Suprapubic skin (tissue), 4 donors: ENCODE data around the gene BAIAP2. TPM values are rescaled to one million over a fixed set of nuclear protein-coding genes. Genes with fewer than 3 reads are reported as not detected.

ENCODE experiments used
- DNase-seq, 2 donors: peaks; one replicate each; pipeline ENCODE4 v3.0.0-alpha.2; 2019; ENCODE audit warnings: low spot score in 2 of 2
- H3K27ac ChIP-seq: fragments of 200-600 bp; sonication (generic); one replicate; pipeline ENCODE4 v1.5.1; 2019
- H3K27me3 ChIP-seq: fragments of 200-600 bp; sonication (generic); one replicate; pipeline ENCODE4 v1.5.1; 2019
- H3K36me3 ChIP-seq: fragments of 200-600 bp; sonication (generic); one replicate; pipeline ENCODE4 v1.5.1; 2019
- H3K4me1 ChIP-seq: fragments of 200-600 bp; sonication (generic); one replicate; pipeline ENCODE4 v1.5.1; 2019
- H3K4me3 ChIP-seq: fragments of 200-600 bp; sonication (generic); one replicate; pipeline ENCODE4 v1.5.1; 2019; ENCODE audit warnings: mild to moderate bottlenecking
- H3K9me3 ChIP-seq: fragments of 200-600 bp; sonication (generic); one replicate; pipeline ENCODE4 v1.5.1; 2019
- CTCF ChIP-seq, 2 donors: fragments of 200-600 bp in 1 of 2; fragments of 450-650 bp in 1 of 2; sonication (generic) in 1 of 2; IDR thresholded peaks; one replicate each; pipeline ENCODE4 v1.5.1; 2016 to 2019; ENCODE audit warnings: antibody characterized with exemption in 2 of 2, mild to moderate bottlenecking in 1 of 2, moderate library complexity in 1 of 2
- EP300 ChIP-seq: sonication (generic); formaldehyde crosslinking; IDR thresholded peaks from one replicate; pipeline ENCODE4 v1.6.1; 2017; ENCODE audit warnings: antibody characterized with exemption
- POLR2A ChIP-seq, 2 donors: fragments of 450-650 bp; IDR thresholded peaks; one replicate each; pipeline ENCODE4 v1.6.1; 2017; ENCODE audit warnings: antibody characterized with exemption in 2 of 2, mild to moderate bottlenecking in 2 of 2, moderate library complexity in 2 of 2
- POLR2AphosphoS5 ChIP-seq, 3 donors: sonication (generic); formaldehyde crosslinking; IDR thresholded peaks; one replicate each; pipeline ENCODE4 v1.6.1; 2017; ENCODE audit warnings: antibody characterized with exemption in 3 of 3
- WGBS: methylation state at CpG from one replicate; pipeline ENCODE4 v1.1.5; 2018; 5-methylcytosine and 5-hydroxymethylcytosine counted together
- total RNA-seq, 4 donors: library from RNA; depleted of rRNA; stranded (reverse); fragments of >200 nt; gene quantifications; one replicate each; pipeline ENCODE4 v1.1.0, GENCODE V29; 2016

The BAIAP2 gene
- total RNA-seq, 4 donors from 2014 or later: 214 to 283 (median 260) TPM

DNA sequence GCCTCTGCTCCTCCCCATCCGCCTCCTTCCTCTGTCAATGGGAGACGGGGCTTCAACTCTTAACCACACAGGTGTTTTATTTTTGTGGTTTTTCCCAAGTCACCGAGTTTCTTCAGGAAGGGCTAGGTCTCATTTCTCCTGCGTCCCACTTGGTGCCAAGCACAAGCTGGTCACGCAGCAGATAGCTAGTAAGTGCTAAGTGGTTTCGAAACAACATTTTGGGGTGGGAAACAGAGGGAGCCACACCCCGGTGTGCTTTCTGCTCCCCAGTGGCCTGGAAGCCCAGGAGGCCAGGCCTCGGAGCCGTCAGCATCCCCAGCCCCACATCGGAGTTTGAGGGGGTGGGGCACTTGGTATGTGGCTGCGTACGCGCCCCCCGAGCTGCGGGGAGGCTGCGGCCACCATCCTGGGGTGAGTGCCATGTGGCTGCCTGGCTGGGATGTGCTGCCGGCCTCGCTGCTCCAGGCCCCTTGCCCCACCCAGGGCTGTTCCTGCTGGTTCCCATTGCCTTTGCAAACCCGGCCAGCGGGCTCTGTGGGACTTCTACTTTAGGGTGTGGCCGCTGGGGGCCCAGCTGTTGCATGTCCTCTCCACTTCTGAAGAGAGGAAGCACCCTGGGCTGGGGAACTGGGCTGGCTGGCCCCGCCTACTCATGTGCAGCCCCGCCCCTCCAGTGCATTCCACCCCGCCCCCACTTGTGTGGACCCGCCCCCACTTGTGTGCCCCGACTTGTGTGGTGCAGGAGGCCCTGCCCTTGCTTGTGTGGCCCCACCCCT is 55.6 kb downstream of the BAIAP2 start:
- Histone ChIP-seq H3K4me3 (no peak overlapping the region), H3K27me3 (no peaks in the 10 kb centered on the region), H3K36me3 (peaks cover 22% of the 10 kb centered on the region), H3K27ac (peak overlapping the region; percentile 84), H3K9me3 (no peaks in the 10 kb centered on the region), H3K4me1 (peaks cover 100% of the 10 kb centered on the region)
- 45% methylated on average over 9 of the region's 26 CpGs for WGBS
- peak in 1 of 3 donors; percentile 24 for TF ChIP-seq POLR2AphosphoS5 (IDR thresholded peaks at IDR 0.05)
- no peak for TF ChIP-seq CTCF (IDR thresholded peaks at IDR 0.05)
- TF ChIP-seq EP300: no peak
- no peak for TF ChIP-seq POLR2A (IDR thresholded peaks at IDR 0.05)
- peak; percentile 89 to 92 for DNase-seq

GRCh38 chr17:81091154-81091553 is 56.2 kb downstream of the BAIAP2 start:
- Histone ChIP-seq H3K27me3 (no peaks in the 10 kb centered on the region), H3K4me3 (no peak overlapping the region), H3K9me3 (no peaks in the 10 kb centered on the region), H3K4me1 (peaks cover 100% of the 10 kb centered on the region), H3K36me3 (peaks cover 16% of the 10 kb centered on the region), H3K27ac (peak overlapping the region; percentile 70)
- DNase-seq: no peak
- 49% methylated on average over 5 of the region's 9 CpGs for WGBS
- TF ChIP-seq POLR2A (IDR thresholded peaks at IDR 0.05) (no peak), EP300 (no peak), POLR2AphosphoS5 (IDR thresholded peaks at IDR 0.05) (no peak), CTCF (IDR thresholded peaks at IDR 0.05) (no peak)

DNA sequence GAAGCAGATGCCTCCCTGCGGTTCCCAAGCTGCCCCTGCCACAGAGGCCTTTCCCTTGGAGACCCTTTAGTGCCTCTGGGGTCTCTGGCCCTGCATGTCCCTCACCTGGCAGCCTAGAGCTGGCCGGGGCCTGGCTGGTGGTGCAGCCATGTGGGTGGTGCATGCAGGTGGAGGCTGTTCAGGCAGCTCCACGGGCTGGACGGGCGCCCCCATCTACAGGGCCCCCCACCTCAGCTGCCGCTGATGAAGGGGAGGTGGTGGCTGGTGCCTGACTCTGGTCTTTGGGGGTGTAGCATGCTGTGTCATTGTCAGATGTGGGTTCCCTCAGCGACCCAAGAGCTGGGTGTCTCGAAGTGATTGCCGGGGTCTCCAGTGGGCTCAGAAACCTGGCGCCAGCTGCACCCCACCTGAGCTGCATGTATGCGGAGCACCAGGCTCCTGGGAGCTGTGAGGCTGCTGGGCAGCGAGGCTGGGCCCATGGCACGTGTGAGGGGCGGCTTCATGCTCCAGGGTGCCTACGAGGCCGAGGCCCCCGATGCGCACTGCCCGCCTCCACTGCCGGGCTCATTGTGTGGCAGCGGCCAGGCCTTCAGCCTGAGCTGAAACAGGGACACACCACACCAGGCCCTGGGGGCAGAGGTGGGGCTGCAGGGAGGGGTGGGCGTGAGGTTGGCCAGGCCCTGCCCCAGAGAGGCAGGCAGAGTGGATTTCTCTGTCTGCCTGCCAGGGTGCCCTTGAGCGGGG is 57.0 kb downstream of the BAIAP2 start:
- Histone ChIP-seq H3K9me3 (no peaks in the 10 kb centered on the region), H3K27ac (peak overlapping the region; percentile 70), H3K27me3 (no peaks in the 10 kb centered on the region), H3K36me3 (peaks cover 8% of the 10 kb centered on the region), H3K4me1 (peaks cover 100% of the 10 kb centered on the region), H3K4me3 (no peak overlapping the region)
- whole genome bisulfite sequencing: 74% methylated on average over 8 of the region's 23 CpGs
- TF ChIP-seq EP300: no peak
- no peak for TF ChIP-seq CTCF (IDR thresholded peaks at IDR 0.05)
- TF ChIP-seq POLR2AphosphoS5 (IDR thresholded peaks at IDR 0.05): no peak
- TF ChIP-seq POLR2A (IDR thresholded peaks at IDR 0.05): no peak
- no peak for DNase-seq

- no peak for TF ChIP-seq EP300
- TF ChIP-seq POLR2AphosphoS5 (IDR thresholded peaks at IDR 0.05): no peak
- no peak for TF ChIP-seq POLR2A (IDR thresholded peaks at IDR 0.05)
- TF ChIP-seq CTCF (IDR thresholded peaks at IDR 0.05): no peak
- Histone ChIP-seq H3K4me3 (no peak overlapping the region), H3K4me1 (peaks cover 100% of the 10 kb centered on the region), H3K27ac (peak overlapping the region; percentile 88), H3K36me3 (peaks cover 4% of the 10 kb centered on the region), H3K27me3 (no peaks in the 10 kb centered on the region), H3K9me3 (no peaks in the 10 kb centered on the region)
- no peak for DNase-seq
- WGBS: 67% methylated on average over 16 of the region's 24 CpGs
Measured at GRCh38 chr17:81092518-81093095, 57.7 kb downstream of the BAIAP2 start.
